Ovary (tissue), 9 donors: Measurements from ENCODE around the gene DTNA. TPM values are rescaled to one million over a fixed set of nuclear protein-coding genes. Genes with fewer than 3 reads are reported as not detected.

Source experiments
- DNase-seq, 5 donors: peaks; one replicate each; pipeline ENCODE4 v3.0.0-alpha.2; 2019 to 2020
- H3K27ac ChIP-seq, 2 donors: fragments of 200-600 bp; one replicate each; pipeline versions ENCODE4 v1.5.1 to v1.8.0; 2019 to 2022
- H3K27me3 ChIP-seq: fragments of 200-600 bp; one replicate; pipeline ENCODE4 v1.8.0; 2022
- H3K36me3 ChIP-seq: fragments of 200-600 bp; sonication (generic); one replicate; pipeline ENCODE4 v1.5.1; 2019
- H3K4me1 ChIP-seq: one replicate; pipeline ENCODE4 v1.8.1; 2013; ENCODE audit warnings: mild to moderate bottlenecking, moderate library complexity; ENCODE audit not compliant: insufficient read depth
- H3K4me3 ChIP-seq: fragments of 200-600 bp; sonication (generic); one replicate; pipeline ENCODE4 v1.5.1; 2017
- H3K9me3 ChIP-seq, 2 donors: fragments of 200-600 bp in 1 of 2; sonication (generic) in 1 of 2; one replicate each; pipeline versions ENCODE4 v1.5.1 to v1.8.1; 2013 to 2019; ENCODE audit warnings: mild to moderate bottlenecking in 1 of 2, moderate library complexity in 1 of 2
- EP300 ChIP-seq: sonication (generic); formaldehyde crosslinking; IDR thresholded peaks from one replicate; pipeline ENCODE4 v1.6.1; 2017; ENCODE audit warnings: antibody characterized with exemption
- POLR2A ChIP-seq: fragments of 450-650 bp; IDR thresholded peaks from one replicate; pipeline ENCODE4 v1.6.1; 2017; ENCODE audit warnings: antibody characterized with exemption, mild to moderate bottlenecking, moderate library complexity
- WGBS, 3 donors: extraction: QIAGEN DNeasy Blood & Tissue Kit in 1 of 3; methylation state at CpG; one replicate each; pipeline versions ENCODE4 v1.1.5 to v1.1.7; 2013 to 2017; 5-methylcytosine and 5-hydroxymethylcytosine counted together
- intact Hi-C, 4 donors: fragments of 100-400 bp; cut with DNase I; formaldehyde crosslinking; loops; one replicate each; pipeline versions ENCODE4 v1.11.0 to v1.15.1; 2022 to 2023
- polyA plus RNA-seq, 2 donors: library from polyadenylated mRNA; stranded (reverse); fragments of 200-250 nt in 1 of 2; fragments of 350-450 nt in 1 of 2; fragmentation: Illumina TruSeq in 1 of 2; extraction: RNeasy Lipid Tissue Mini Kit (QIAGEN cat#74804) in 1 of 2; gene quantifications; one replicate each; pipeline ENCODE4 v1.2.3, GENCODE V29; 2013 to 2014
- total RNA-seq, 7 donors: library from RNA; depleted of rRNA in 2 of 7; stranded (reverse); fragments of >200 nt in 2 of 7; fragmentation: NEBNext Ultra II Directional in 3 of 7; extraction: Animal tissue kit (Norgen Biotek cat#: 25700) in 3 of 7; gene quantifications; one replicate each; pipeline versions ENCODE4 v1.1.0 to v1.2.4, GENCODE V29; 2016 to 2023
- TF ChIP-seq, protein P1 (sequence below), 3 donors: fragments of 450-650 bp in 2 of 3; fragments of 200-600 bp in 1 of 3; IDR thresholded peaks; one replicate each; pipeline versions ENCODE4 v1.5.1 to v1.8.0; 2016 to 2022; ENCODE audit warnings: antibody characterized with exemption in 3 of 3, mild to moderate bottlenecking in 1 of 3
- donor health status: DM: no; HTN: no; CAD: no; lungs with moderate emphysema.
- donor health status: DM: no; HTN: no; CAD: no.
- donor health status: Bipolar disorder and iron deficiency.
- donor health status: DM: yes; HTN: yes; CAD: no.
- donor health status: DM: no; HTN: no; CAD: no.
- donor health status: DM: yes; HTN: yes; CAD: no.

The DTNA gene
- total and polyA plus RNA-seq, 9 donors: 4.3 to 34.2 (median 18.4) TPM

GRCh38 chr18:34760444-34760843, 50.3 kb downstream of the DTNA start:
- intact Hi-C loops: no loop called here
- no peak for DNase-seq
- H3K9me3 ChIP-seq: no peaks in the 10 kb centered on the region
- H3K27me3 ChIP-seq: no peaks in the 10 kb centered on the region
- no peak overlapping the region for H3K27ac ChIP-seq
- no peaks in the 10 kb centered on the region for H3K36me3 ChIP-seq
- TF ChIP-seq EP300: no peak
- TF ChIP-seq POLR2A: no peak
- TF ChIP-seq, protein P1, sequence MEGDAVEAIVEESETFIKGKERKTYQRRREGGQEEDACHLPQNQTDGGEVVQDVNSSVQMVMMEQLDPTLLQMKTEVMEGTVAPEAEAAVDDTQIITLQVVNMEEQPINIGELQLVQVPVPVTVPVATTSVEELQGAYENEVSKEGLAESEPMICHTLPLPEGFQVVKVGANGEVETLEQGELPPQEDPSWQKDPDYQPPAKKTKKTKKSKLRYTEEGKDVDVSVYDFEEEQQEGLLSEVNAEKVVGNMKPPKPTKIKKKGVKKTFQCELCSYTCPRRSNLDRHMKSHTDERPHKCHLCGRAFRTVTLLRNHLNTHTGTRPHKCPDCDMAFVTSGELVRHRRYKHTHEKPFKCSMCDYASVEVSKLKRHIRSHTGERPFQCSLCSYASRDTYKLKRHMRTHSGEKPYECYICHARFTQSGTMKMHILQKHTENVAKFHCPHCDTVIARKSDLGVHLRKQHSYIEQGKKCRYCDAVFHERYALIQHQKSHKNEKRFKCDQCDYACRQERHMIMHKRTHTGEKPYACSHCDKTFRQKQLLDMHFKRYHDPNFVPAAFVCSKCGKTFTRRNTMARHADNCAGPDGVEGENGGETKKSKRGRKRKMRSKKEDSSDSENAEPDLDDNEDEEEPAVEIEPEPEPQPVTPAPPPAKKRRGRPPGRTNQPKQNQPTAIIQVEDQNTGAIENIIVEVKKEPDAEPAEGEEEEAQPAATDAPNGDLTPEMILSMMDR (IDR thresholded peaks at IDR 0.05): no peak
- no peaks in the 10 kb centered on the region for H3K4me1 ChIP-seq
- 66 to 77% (median 68%) methylated on average over 4 of the region's 4 CpGs for WGBS, 3 donors
- H3K4me3 ChIP-seq: no peak overlapping the region

DNA sequence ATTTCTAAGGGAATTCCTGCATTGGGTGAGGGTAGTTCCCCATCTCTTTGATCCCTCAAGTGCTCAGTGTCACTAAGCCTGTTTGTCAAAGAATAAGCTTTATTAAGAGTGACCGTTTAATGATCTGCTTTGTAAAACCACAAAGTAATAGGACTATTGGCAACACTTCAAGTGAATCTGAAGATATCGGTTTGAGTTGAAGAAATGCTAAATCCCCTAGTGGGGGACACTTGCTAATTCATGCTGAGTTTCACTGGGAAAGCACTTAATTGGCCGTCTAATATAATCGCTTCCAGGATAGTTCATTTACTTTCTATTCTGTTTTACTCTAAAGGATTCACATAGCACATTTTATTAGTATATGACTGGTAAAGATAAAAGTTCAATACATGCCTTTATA, 54.4 kb downstream of the DTNA start:
- WGBS, 3 donors: 76 to 80% (median 77%) methylated on average over 4 of the region's 4 CpGs
- intact Hi-C loops: no loop called here
- no peak for DNase-seq

GRCh38 chr18:34767601-34768027, 57.5 kb downstream of the DTNA start:
- intact Hi-C loops: no loop called here
- WGBS, 3 donors: 81 to 97% (median 88%) methylated on average over 1 of the region's 1 CpG

More for the DNA sequence above, 54.4 kb downstream of the DTNA start:
- H3K27ac ChIP-seq: no peak overlapping the region
- TF ChIP-seq POLR2A: no peak
- TF ChIP-seq, protein P1 (IDR thresholded peaks at IDR 0.05): no peak
- TF ChIP-seq EP300: no peak
- H3K4me1 ChIP-seq: no peaks in the 10 kb centered on the region
- no peaks in the 10 kb centered on the region for H3K36me3 ChIP-seq
- no peaks in the 10 kb centered on the region for H3K9me3 ChIP-seq
- no peak overlapping the region for H3K4me3 ChIP-seq
- H3K27me3 ChIP-seq: no peaks in the 10 kb centered on the region

DNA sequence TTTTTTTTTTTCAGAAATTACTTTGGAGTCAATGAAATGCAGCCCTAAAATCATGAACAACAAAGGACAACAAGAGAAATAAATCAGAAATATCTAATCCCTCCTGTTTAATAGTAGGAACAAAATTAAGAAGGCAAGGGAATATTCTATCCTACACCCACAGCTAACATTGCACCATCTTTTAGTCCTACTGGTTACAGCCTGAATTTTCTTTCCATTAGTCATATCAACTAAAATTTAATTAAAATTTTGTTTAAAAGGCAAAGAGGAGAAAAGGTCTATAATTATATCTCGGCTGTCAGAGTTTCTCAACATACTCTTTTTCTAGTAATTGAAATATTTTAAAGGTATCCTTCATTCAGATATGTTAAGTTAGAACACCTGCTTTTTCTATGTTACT, 61.9 kb downstream of the DTNA start:
- intact Hi-C loops: no loop called here
- 67 to 92% (median 72%) methylated on average over 1 of the region's 1 CpG for WGBS, 3 donors
- H3K4me3 ChIP-seq: no peak overlapping the region
- no peaks in the 10 kb centered on the region for H3K27me3 ChIP-seq
- no peaks in the 10 kb centered on the region for H3K9me3 ChIP-seq
- H3K27ac ChIP-seq: no peak overlapping the region
- no peak for TF ChIP-seq POLR2A
- TF ChIP-seq, protein P1 (IDR thresholded peaks at IDR 0.05): no peak
- TF ChIP-seq EP300: no peak
- H3K36me3 ChIP-seq: no peaks in the 10 kb centered on the region
- H3K4me1 ChIP-seq: peaks cover 10% of the 10 kb centered on the region
- no peak for DNase-seq

More at GRCh38 chr18:34767601-34768027, 57.5 kb downstream of the DTNA start:
- Histone ChIP-seq H3K9me3 (no peaks in the 10 kb centered on the region), H3K27me3 (no peaks in the 10 kb centered on the region), H3K4me1 (peaks cover 2% of the 10 kb centered on the region), H3K4me3 (no peak overlapping the region), H3K36me3 (no peaks in the 10 kb centered on the region), H3K27ac (no peak overlapping the region)
- no peak for DNase-seq
- no peak for TF ChIP-seq POLR2A
- no peak for TF ChIP-seq EP300
- TF ChIP-seq, protein P1 (IDR thresholded peaks at IDR 0.05): no peak
